NCI-H524 treated with DMSO at 0.1 percent for 48 hours (cell line): ENCODE measurements around the gene PAH.

ENCODE experiments used
- DNase-seq: peaks from one replicate; lab custom pipeline; 2025; lab: John Stamatoyannopoulos, UW

PAH gene

GRCh38 chr12:102816816-102817434 lies 100.1 kb downstream of the PAH start:
- no peak for DNase-seq

- no peak for DNase-seq
Measured at GRCh38 chr12:102814691-102815367, 102.2 kb downstream of the PAH start.

- DNase-seq, result no peak
Measured at GRCh38 chr12:102812344-102812743, 104.7 kb downstream of the PAH start.

GRCh38 chr12:102811110-102811737 lies 105.8 kb downstream of the PAH start:
- no peak for DNase-seq

GRCh38 chr12:102808412-102808811 lies 108.6 kb downstream of the PAH start:
- DNase-seq, result no peak

- no peak for DNase-seq
Measured at GRCh38 chr12:102806592-102806991, 110.5 kb downstream of the PAH start.

GRCh38 chr12:102806110-102806509 lies 110.9 kb downstream of the PAH start:
- DNase-seq, result no peak

GRCh38 chr12:102800565-102800964 lies 116.5 kb downstream of the PAH start:
- DNase-seq, result no peak

GRCh38 chr12:102799229-102799628 lies 117.8 kb downstream of the PAH start:
- no peak for DNase-seq

GRCh38 chr12:102797528-102797927 lies 119.5 kb downstream of the PAH start:
- no peak for DNase-seq

- no peak for DNase-seq
Measured at GRCh38 chr12:102793921-102794320, 123.1 kb downstream of the PAH start.
